Activated T-helper 9 cell treated with anti-CD3 and anti-CD28 coated beads, Interleukin-2, amount 50 U/mL, for 16 hours (primary cell): ENCODE results near the gene ARSD.
"Not testable (repeated sequence)": the region's sequence is repeated elsewhere in the genome, so short reads cannot be mapped to it uniquely, and the experiment has no call there.

ENCODE experiments used
- DNase-seq: peaks from one replicate; pipeline ENCODE4 v3.0.0-alpha.2; 2020; ENCODE audit warnings: low read depth

The ARSD gene

GRCh38 chrX:2890536-2891460, 38.3 kb downstream of the ARSD start:
- not testable (repeated sequence) for DNase-seq

GRCh38 chrX:2889706-2890490, 39.2 kb downstream of the ARSD start:
- DNase-seq: not testable (repeated sequence)

GRCh38 chrX:2889045-2889605, 40.0 kb downstream of the ARSD start:
- no peak for DNase-seq

- no peak for DNase-seq
Measured at GRCh38 chrX:2888309-2888708, 40.8 kb downstream of the ARSD start.

- DNase-seq: no peak
Measured at GRCh38 chrX:2883770-2884169, 45.4 kb downstream of the ARSD start.

- DNase-seq: no peak
Measured at GRCh38 chrX:2879670-2880069, 49.5 kb downstream of the ARSD start.

GRCh38 chrX:2878563-2878962, 50.6 kb downstream of the ARSD start:
- no peak for DNase-seq

- DNase-seq: no peak
Measured at GRCh38 chrX:2875798-2876399, 53.2 kb downstream of the ARSD start.

GRCh38 chrX:2875136-2875481, 54.0 kb downstream of the ARSD start:
- no peak for DNase-seq

GRCh38 chrX:2874222-2875135, 54.7 kb downstream of the ARSD start:
- no peak for DNase-seq

GRCh38 chrX:2872671-2873277, 56.4 kb downstream of the ARSD start:
- no peak for DNase-seq

- DNase-seq: no peak
Measured at GRCh38 chrX:2871831-2872230, 57.3 kb downstream of the ARSD start.

- DNase-seq: no peak
Measured at GRCh38 chrX:2870650-2871049, 58.5 kb downstream of the ARSD start.

- DNase-seq: no peak
Measured at GRCh38 chrX:2867206-2867605, 61.9 kb downstream of the ARSD start.

- no peak for DNase-seq
Measured at GRCh38 chrX:2863646-2864045, 65.5 kb downstream of the ARSD start.

GRCh38 chrX:2862404-2862803, 66.7 kb downstream of the ARSD start:
- no peak for DNase-seq

GRCh38 chrX:2859197-2859797, 69.8 kb downstream of the ARSD start:
- no peak for DNase-seq

GRCh38 chrX:2857566-2857965, 71.6 kb downstream of the ARSD start:
- no peak for DNase-seq

GRCh38 chrX:2855761-2856160, 73.4 kb downstream of the ARSD start:
- DNase-seq: no peak

- DNase-seq: no peak
Measured at GRCh38 chrX:2854918-2855317, 74.2 kb downstream of the ARSD start.
